H1 (cell line): ENCODE results near the gene SLC51B.
"Not testable (repeated sequence)": the region's sequence is repeated elsewhere in the genome, so short reads cannot be mapped to it uniquely, and the experiment has no call there.

Experiments
- CHD2 ChIP-seq: IDR thresholded peaks from 2 replicates; pipeline ENCODE4 v1.6.1; 2012; ENCODE audit warnings: low read length, improper control_type of control experiment
- CREB1 ChIP-seq: IDR thresholded peaks from 2 replicates; pipeline ENCODE4 v1.6.1; 2012; ENCODE audit warnings: inconsistent platforms
- CTCF ChIP-seq, 3 experiments: IDR thresholded peaks; 1 replicate in 2 of 3; 2 replicates in 1 of 3; pipeline versions ENCODE4 v1.5.1 to v1.6.1; 2011; ENCODE audit warnings: low read length in 3 of 3, mild to moderate bottlenecking in 3 of 3, inconsistent platforms in 2 of 3, low read depth in 1 of 3, moderate library complexity in 1 of 3; ENCODE audit not compliant: insufficient read depth in 1 of 3; ENCODE audit errors: control extremely low read depth in 1 of 3
- EZH2 ChIP-seq: fragments of 200-600 bp; sonication (generic); IDR thresholded peaks from 2 replicates; pipeline ENCODE4 v1.7.1; 2012; ENCODE audit warnings: low read depth, mild to moderate bottlenecking, moderate library complexity, low read length, inconsistent platforms; ENCODE audit not compliant: severe bottlenecking
- GABPA ChIP-seq: IDR thresholded peaks from 2 replicates; pipeline ENCODE4 v1.6.1; 2011; ENCODE audit warnings: mild to moderate bottlenecking, low read length, moderate library complexity, borderline replicate concordance; ENCODE audit not compliant: insufficient read depth
- JUN ChIP-seq: IDR thresholded peaks from 2 replicates; pipeline ENCODE4 v1.6.1; 2011; ENCODE audit warnings: low read depth, mild to moderate bottlenecking, improper control_type of control experiment, low read length
- MAFK ChIP-seq: IDR thresholded peaks from 2 replicates; pipeline ENCODE4 v1.6.1; 2012; ENCODE audit warnings: low read depth, mild to moderate bottlenecking, improper control_type of control experiment, low read length
- MAX ChIP-seq: IDR thresholded peaks from 2 replicates; pipeline ENCODE4 v1.6.1; 2012; ENCODE audit warnings: inconsistent platforms
- POLR2A ChIP-seq, 2 experiments: IDR thresholded peaks; 1 replicate in 1 of 2; 2 replicates in 1 of 2; pipeline ENCODE4 v1.6.1; 2011; ENCODE audit warnings: low read depth in 2 of 2, low read length in 2 of 2, mild to moderate bottlenecking in 2 of 2; ENCODE audit errors: control extremely low read depth in 1 of 2
- ZNF274 ChIP-seq: IDR thresholded peaks from 2 replicates; pipeline ENCODE4 v1.7.0; 2012; ENCODE audit warnings: low read length, borderline replicate concordance; ENCODE audit errors: extremely low read depth

GRCh38 chr15:65093793-65094170 is 48.6 kb downstream of the SLC51B start:
- not testable (repeated sequence) for TF ChIP-seq MAFK; CREB1; CTCF (IDR thresholded peaks at IDR 0.05; ENCODE audit: control extremely low read depth in 1 of 3, insufficient read depth in 1 of 3, low read depth in 1 of 3, low read length in 3 of 3); JUN; EZH2; POLR2A (IDR thresholded peaks at IDR 0.05; ENCODE audit: control extremely low read depth in 1 of 2, low read depth in 2 of 2, low read length in 2 of 2); ZNF274; CHD2; MAX; GABPA
